ENCODE results near the gene SPG21.

The SPG21 gene

DNA sequence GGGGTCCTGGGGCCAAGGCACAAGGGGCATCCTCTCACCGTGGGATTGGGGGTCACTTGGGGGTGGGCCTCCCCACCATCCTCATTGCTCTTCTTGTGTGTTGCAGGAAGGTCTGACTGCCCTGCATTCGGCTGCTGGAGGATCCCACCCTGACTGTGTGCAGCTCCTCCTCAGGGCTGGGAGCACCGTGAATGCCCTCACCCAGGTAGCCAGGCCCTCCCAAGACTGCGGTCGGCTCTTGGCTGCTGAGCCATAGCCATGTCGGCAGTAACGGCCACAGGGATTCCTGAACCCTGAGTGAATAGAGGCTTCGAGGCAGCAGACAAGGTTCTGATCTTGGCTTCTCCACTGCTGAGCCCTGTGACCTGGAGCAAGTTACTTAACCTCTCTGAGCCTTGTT is 58.3 kb downstream of the SPG21 start:
- H2BK5ac ChIP-seq (ENCODE audit: low read length): no peak overlapping the region
- H3K9ac ChIP-seq (ENCODE audit: low read length): no peak overlapping the region
- no CpG with 5 or more reads among the region's 8 CpGs for WGBS (ENCODE audit: extremely low coverage, insufficient coverage, low lambda C conversion rate)
- DNase-seq: no peak
- no peaks in the 10 kb centered on the region for H3K79me1 ChIP-seq (ENCODE audit: low read length)
- H3K36me3 ChIP-seq (ENCODE audit: control insufficient read depth, insufficient read depth, low read length): no peaks in the 10 kb centered on the region
- H4K5ac ChIP-seq (ENCODE audit: low read length): no peak overlapping the region
- H3K4me3 ChIP-seq (ENCODE audit: low read length): no peak overlapping the region
- H3K18ac ChIP-seq (ENCODE audit: low read length): no peak overlapping the region
- H3K4me1 ChIP-seq (ENCODE audit: control insufficient read depth, low read depth, low read length): no peaks in the 10 kb centered on the region
- no peaks in the 10 kb centered on the region for H3K27me3 ChIP-seq (ENCODE audit: insufficient read depth, low read length, poor library complexity)
- no peak overlapping the region for H3K4ac ChIP-seq (ENCODE audit: low read depth, low read length)
- H3K27ac ChIP-seq (ENCODE audit: low read depth, low read length): no peak overlapping the region
- H3K23ac ChIP-seq (ENCODE audit: low read length): no peak overlapping the region
- H2AK5ac ChIP-seq (ENCODE audit: low read length): no peak overlapping the region
- no peak overlapping the region for H4K8ac ChIP-seq (ENCODE audit: low read depth, low read length)
- no peak overlapping the region for H2BK120ac ChIP-seq (ENCODE audit: low read depth, low read length)
- no peak overlapping the region for H2BK15ac ChIP-seq (replicated peaks; ENCODE audit: low read depth)
- no peak overlapping the region for H3K56ac ChIP-seq (ENCODE audit: low read length)
- H3K4me2 ChIP-seq (ENCODE audit: low read length): no peak overlapping the region
- H3K79me2 ChIP-seq (ENCODE audit: control insufficient read depth, insufficient read depth, low read length): no peaks in the 10 kb centered on the region

DNA sequence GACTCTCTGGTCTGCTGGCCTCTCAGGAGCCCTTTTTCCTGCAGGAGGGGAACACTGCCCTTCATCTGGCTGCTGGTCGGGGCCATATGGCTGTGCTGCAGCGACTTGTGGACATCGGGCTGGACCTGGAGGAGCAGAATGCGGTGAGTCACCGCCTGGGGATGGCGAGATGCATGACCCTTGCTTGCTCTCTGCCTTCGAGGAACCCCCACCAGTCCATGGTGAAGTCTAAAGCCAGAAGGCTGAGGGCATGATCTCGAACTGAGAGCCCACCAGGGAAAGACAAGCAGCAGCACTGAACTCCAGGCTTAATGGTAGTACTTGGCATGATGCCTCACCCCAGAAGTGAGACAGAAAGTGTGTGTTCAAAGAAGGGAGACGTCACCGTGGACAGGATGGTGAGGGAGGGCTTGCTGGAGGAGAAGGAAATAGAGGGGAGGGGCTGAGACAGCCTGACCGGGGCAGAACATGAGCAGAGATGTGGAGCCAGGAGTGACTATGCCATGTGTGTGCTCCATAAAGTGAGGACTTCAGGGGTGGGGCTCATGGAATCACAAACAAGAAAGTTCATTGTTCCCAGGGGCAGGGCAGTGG is 58.8 kb downstream of the SPG21 start:
- Histone ChIP-seq H3K18ac (ENCODE audit: low read length) (no peak overlapping the region), H3K4ac (ENCODE audit: low read depth, low read length) (no peak overlapping the region), H2BK120ac (ENCODE audit: low read depth, low read length) (no peak overlapping the region), H3K56ac (ENCODE audit: low read length) (no peak overlapping the region), H3K4me2 (ENCODE audit: low read length) (no peak overlapping the region), H3K4me1 (ENCODE audit: control insufficient read depth, low read depth, low read length) (no peaks in the 10 kb centered on the region), H3K9ac (ENCODE audit: low read length) (no peak overlapping the region), H3K79me2 (ENCODE audit: control insufficient read depth, insufficient read depth, low read length) (no peaks in the 10 kb centered on the region), H2AK5ac (ENCODE audit: low read length) (no peak overlapping the region), H2BK15ac (replicated peaks; ENCODE audit: low read depth) (no peak overlapping the region), H3K27ac (ENCODE audit: low read depth, low read length) (no peak overlapping the region), H3K36me3 (ENCODE audit: control insufficient read depth, insufficient read depth, low read length) (no peaks in the 10 kb centered on the region), H3K79me1 (ENCODE audit: low read length) (no peaks in the 10 kb centered on the region), H4K8ac (ENCODE audit: low read depth, low read length) (no peak overlapping the region), H2BK5ac (ENCODE audit: low read length) (no peak overlapping the region), H4K5ac (ENCODE audit: low read length) (no peak overlapping the region), H3K4me3 (ENCODE audit: low read length) (no peak overlapping the region), H3K23ac (ENCODE audit: low read length) (no peak overlapping the region), H3K27me3 (ENCODE audit: insufficient read depth, low read length, poor library complexity) (no peaks in the 10 kb centered on the region)
- DNase-seq: no peak
- WGBS (ENCODE audit: extremely low coverage, insufficient coverage, low lambda C conversion rate): no CpG with 5 or more reads among the region's 11 CpGs

DNA sequence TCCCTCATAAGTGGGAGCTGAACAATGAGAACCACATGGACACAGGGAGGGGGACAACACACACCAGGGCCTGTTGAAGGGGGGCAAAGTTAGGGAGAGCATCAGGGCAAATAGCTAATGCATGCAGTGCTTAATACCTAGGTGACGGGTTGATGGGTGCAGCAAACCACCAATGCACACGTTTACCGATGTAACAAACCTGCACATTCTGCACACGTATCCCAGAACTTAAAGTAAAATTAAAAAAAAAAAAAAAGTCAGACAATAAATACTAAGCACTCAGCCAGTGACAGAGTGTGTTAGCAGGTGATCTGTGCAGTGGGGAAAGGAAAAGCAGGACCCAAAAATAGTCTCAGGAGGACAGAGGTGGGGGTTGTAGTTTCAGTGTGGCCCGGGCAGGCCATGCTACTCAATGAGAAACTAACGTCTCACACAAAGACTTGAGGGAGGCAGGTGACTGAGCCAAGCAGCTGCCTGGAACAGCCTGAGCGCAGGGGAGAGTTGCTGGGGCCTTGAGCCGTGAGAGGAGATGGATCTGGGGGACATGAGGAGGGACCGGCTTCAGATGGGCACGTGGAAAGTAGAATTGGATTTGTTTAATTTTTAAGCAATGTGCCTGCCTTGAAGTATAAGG is 59.6 kb downstream of the SPG21 start:
- H3K18ac ChIP-seq (ENCODE audit: low read length): no peak overlapping the region
- DNase-seq: no peak
- no peak overlapping the region for H3K23ac ChIP-seq (ENCODE audit: low read length)
- H3K36me3 ChIP-seq (ENCODE audit: control insufficient read depth, insufficient read depth, low read length): no peaks in the 10 kb centered on the region
- no peak overlapping the region for H3K4me2 ChIP-seq (ENCODE audit: low read length)
- no peak overlapping the region for H3K27ac ChIP-seq (ENCODE audit: low read depth, low read length)
- H3K4me1 ChIP-seq (ENCODE audit: control insufficient read depth, low read depth, low read length): no peaks in the 10 kb centered on the region
- H2BK5ac ChIP-seq (ENCODE audit: low read length): no peak overlapping the region
- H4K5ac ChIP-seq (ENCODE audit: low read length): no peak overlapping the region
- WGBS (ENCODE audit: extremely low coverage, insufficient coverage, low lambda C conversion rate): no CpG with 5 or more reads among the region's 10 CpGs
- H3K79me1 ChIP-seq (ENCODE audit: low read length): no peaks in the 10 kb centered on the region
- no peak overlapping the region for H3K56ac ChIP-seq (ENCODE audit: low read length)
- H2AK5ac ChIP-seq (ENCODE audit: low read length): no peak overlapping the region
- no peak overlapping the region for H3K4me3 ChIP-seq (ENCODE audit: low read length)
- no peaks in the 10 kb centered on the region for H3K27me3 ChIP-seq (ENCODE audit: insufficient read depth, low read length, poor library complexity)
- H3K9ac ChIP-seq (ENCODE audit: low read length): no peak overlapping the region
- H3K79me2 ChIP-seq (ENCODE audit: control insufficient read depth, insufficient read depth, low read length): no peaks in the 10 kb centered on the region
- no peak overlapping the region for H3K4ac ChIP-seq (ENCODE audit: low read depth, low read length)
- no peak overlapping the region for H2BK15ac ChIP-seq (replicated peaks; ENCODE audit: low read depth)
- H2BK120ac ChIP-seq (ENCODE audit: low read depth, low read length): no peak overlapping the region
- no peak overlapping the region for H4K8ac ChIP-seq (ENCODE audit: low read depth, low read length)

DNA sequence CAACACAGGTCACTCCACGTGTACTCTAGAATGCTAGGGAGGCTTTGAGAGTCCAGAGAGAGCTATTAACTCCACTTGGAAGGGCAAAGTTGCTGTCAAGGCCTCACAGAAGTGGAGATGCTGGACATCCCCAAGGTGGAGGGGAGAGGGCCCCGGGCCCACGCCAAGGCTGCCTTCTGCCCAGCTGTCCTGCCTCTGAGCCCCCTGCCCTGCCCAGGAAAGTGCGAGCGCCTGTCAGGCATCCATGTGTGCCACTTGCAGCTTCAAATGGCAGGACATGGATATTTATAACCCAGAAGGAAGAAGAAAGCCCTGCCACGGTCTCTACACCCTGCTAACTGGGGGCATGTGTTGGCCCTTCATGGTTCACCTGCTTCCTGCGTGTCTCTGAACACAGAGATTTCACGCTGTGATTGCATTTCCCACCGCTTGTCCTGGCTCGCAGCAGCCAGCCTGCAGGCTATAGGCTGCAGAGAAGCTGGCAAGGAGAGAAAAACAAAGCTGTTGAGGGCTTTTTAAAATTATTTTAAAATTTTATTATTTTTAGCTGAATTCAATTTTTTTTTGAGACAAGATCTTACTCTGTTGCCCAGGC is 61.0 kb downstream of the SPG21 start:
- no CpG with 5 or more reads among the region's 10 CpGs for WGBS (ENCODE audit: extremely low coverage, insufficient coverage, low lambda C conversion rate)
- H3K36me3 ChIP-seq (ENCODE audit: control insufficient read depth, insufficient read depth, low read length): no peaks in the 10 kb centered on the region
- H2BK15ac ChIP-seq (replicated peaks; ENCODE audit: low read depth): no peak overlapping the region
- H3K4me2 ChIP-seq (ENCODE audit: low read length): no peak overlapping the region
- H3K79me2 ChIP-seq (ENCODE audit: control insufficient read depth, insufficient read depth, low read length): no peaks in the 10 kb centered on the region
- no peaks in the 10 kb centered on the region for H3K79me1 ChIP-seq (ENCODE audit: low read length)
- H2AK5ac ChIP-seq (ENCODE audit: low read length): no peak overlapping the region
- no peak overlapping the region for H3K23ac ChIP-seq (ENCODE audit: low read length)
- no peak for DNase-seq
- no peak overlapping the region for H2BK120ac ChIP-seq (ENCODE audit: low read depth, low read length)
- H3K9ac ChIP-seq (ENCODE audit: low read length): no peak overlapping the region
- H3K4me3 ChIP-seq (ENCODE audit: low read length): no peak overlapping the region
- no peak overlapping the region for H3K18ac ChIP-seq (ENCODE audit: low read length)
- H3K56ac ChIP-seq (ENCODE audit: low read length): no peak overlapping the region
- H2BK5ac ChIP-seq (ENCODE audit: low read length): no peak overlapping the region
- H3K27me3 ChIP-seq (ENCODE audit: insufficient read depth, low read length, poor library complexity): no peaks in the 10 kb centered on the region
- no peak overlapping the region for H3K4ac ChIP-seq (ENCODE audit: low read depth, low read length)
- no peak overlapping the region for H4K5ac ChIP-seq (ENCODE audit: low read length)
- H3K4me1 ChIP-seq (ENCODE audit: control insufficient read depth, low read depth, low read length): no peaks in the 10 kb centered on the region
- no peak overlapping the region for H3K27ac ChIP-seq (ENCODE audit: low read depth, low read length)
- H4K8ac ChIP-seq (ENCODE audit: low read depth, low read length): no peak overlapping the region

DNA sequence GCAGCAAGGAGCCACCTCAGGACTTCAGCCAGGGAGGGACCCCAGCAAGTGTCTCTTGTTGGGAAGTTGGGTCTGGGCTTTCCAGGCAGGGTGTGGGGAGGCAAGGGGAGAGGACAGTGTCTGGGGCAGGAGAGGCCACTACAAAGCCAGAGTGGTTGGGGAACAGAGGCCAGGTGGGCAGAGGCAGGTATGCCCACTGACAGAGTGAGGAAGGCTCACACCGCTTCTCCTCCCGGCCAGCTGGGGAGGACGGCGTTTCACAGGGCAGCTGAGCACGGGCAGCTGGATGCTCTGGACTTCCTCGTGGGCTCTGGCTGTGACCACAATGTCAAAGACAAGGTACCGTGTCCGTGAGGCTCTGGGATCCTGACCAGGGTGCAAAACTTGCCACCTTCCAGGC is 63.1 kb downstream of the SPG21 start:
- H2BK15ac ChIP-seq (replicated peaks; ENCODE audit: low read depth): no peak overlapping the region
- no peak overlapping the region for H3K9ac ChIP-seq (ENCODE audit: low read length)
- no peak overlapping the region for H2BK5ac ChIP-seq (ENCODE audit: low read length)
- no peaks in the 10 kb centered on the region for H3K79me2 ChIP-seq (ENCODE audit: control insufficient read depth, insufficient read depth, low read length)
- no peak overlapping the region for H3K4me2 ChIP-seq (ENCODE audit: low read length)
- no peaks in the 10 kb centered on the region for H3K27me3 ChIP-seq (ENCODE audit: insufficient read depth, low read length, poor library complexity)
- H4K8ac ChIP-seq (ENCODE audit: low read depth, low read length): no peak overlapping the region
- no peak overlapping the region for H2BK120ac ChIP-seq (ENCODE audit: low read depth, low read length)
- H3K4ac ChIP-seq (ENCODE audit: low read depth, low read length): no peak overlapping the region
- no peak overlapping the region for H4K5ac ChIP-seq (ENCODE audit: low read length)
- H3K4me1 ChIP-seq (ENCODE audit: control insufficient read depth, low read depth, low read length): no peaks in the 10 kb centered on the region
- H3K56ac ChIP-seq (ENCODE audit: low read length): no peak overlapping the region
- no peak overlapping the region for H3K18ac ChIP-seq (ENCODE audit: low read length)
- H3K23ac ChIP-seq (ENCODE audit: low read length): no peak overlapping the region
- no peak overlapping the region for H2AK5ac ChIP-seq (ENCODE audit: low read length)
- no peak overlapping the region for H3K4me3 ChIP-seq (ENCODE audit: low read length)
- no peak overlapping the region for H3K27ac ChIP-seq (ENCODE audit: low read depth, low read length)
- no peaks in the 10 kb centered on the region for H3K36me3 ChIP-seq (ENCODE audit: control insufficient read depth, insufficient read depth, low read length)
- DNase-seq: no peak
- no CpG with 5 or more reads among the region's 8 CpGs for WGBS (ENCODE audit: extremely low coverage, insufficient coverage, low lambda C conversion rate)
- H3K79me1 ChIP-seq (ENCODE audit: low read length): no peaks in the 10 kb centered on the region

Data from mesendoderm (in vitro differentiated cells).